Spleen (tissue), 7 donors: Measurements from ENCODE around the gene WFDC1.

Experiments used
- CTCF ChIP-seq, 11 experiments: fragments of 200-600 bp in 7 of 11; fragments of 450-650 bp in 4 of 11; sonication (generic) in 4 of 11; IDR thresholded peaks in 8 of 11; conservative IDR thresholded peaks in 3 of 11; 1 replicate in 7 of 11; 2 replicates in 4 of 11; pipeline versions ENCODE4 v1.4.0 to v1.8.0; 2016 to 2021; ENCODE audit warnings: antibody characterized with exemption in 11 of 11, inconsistent platforms in 4 of 11, mild to moderate bottlenecking in 1 of 11
- POLR2A ChIP-seq, 3 donors: fragments of 450-650 bp; IDR thresholded peaks; one replicate each; pipeline ENCODE4 v1.5.1; 2017; ENCODE audit warnings: antibody characterized with exemption in 3 of 3, mild to moderate bottlenecking in 1 of 3
- POLR2AphosphoS5 ChIP-seq, 3 donors: sonication (generic); formaldehyde crosslinking; IDR thresholded peaks; one replicate each; pipeline ENCODE4 v1.5.1; 2017; ENCODE audit warnings: antibody characterized with exemption in 3 of 3
- donor health status: DM: no; HTN: no; CAD: no; lungs with moderate emphysema.
- donor health status: DM: no; HTN: no; CAD: no.
- donor health status: DM: no; HTN: no; CAD: no.

- TF ChIP-seq CTCF (IDR thresholded peaks at IDR 0.05 in 8 of 11, conservative IDR thresholded peaks at IDR 0.05 in 3 of 11) (no peak), POLR2A (IDR thresholded peaks at IDR 0.05) (no peak), POLR2AphosphoS5 (IDR thresholded peaks at IDR 0.05) (no peak)
Measured at GRCh38 chr16:84302111-84302954, 7.7 kb downstream of the WFDC1 start.
